ENCODE results near the gene PTGR2.

GRCh38 chr14:73889376-73889775 is 37.7 kb downstream of the PTGR2 start:
- TF ChIP-seq, protein P1, sequence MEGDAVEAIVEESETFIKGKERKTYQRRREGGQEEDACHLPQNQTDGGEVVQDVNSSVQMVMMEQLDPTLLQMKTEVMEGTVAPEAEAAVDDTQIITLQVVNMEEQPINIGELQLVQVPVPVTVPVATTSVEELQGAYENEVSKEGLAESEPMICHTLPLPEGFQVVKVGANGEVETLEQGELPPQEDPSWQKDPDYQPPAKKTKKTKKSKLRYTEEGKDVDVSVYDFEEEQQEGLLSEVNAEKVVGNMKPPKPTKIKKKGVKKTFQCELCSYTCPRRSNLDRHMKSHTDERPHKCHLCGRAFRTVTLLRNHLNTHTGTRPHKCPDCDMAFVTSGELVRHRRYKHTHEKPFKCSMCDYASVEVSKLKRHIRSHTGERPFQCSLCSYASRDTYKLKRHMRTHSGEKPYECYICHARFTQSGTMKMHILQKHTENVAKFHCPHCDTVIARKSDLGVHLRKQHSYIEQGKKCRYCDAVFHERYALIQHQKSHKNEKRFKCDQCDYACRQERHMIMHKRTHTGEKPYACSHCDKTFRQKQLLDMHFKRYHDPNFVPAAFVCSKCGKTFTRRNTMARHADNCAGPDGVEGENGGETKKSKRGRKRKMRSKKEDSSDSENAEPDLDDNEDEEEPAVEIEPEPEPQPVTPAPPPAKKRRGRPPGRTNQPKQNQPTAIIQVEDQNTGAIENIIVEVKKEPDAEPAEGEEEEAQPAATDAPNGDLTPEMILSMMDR (IDR thresholded peaks at IDR 0.05): no peak
- TF ChIP-seq POLR2A (IDR thresholded peaks at IDR 0.05): no peak

Measured in thyroid gland (tissue), 4 donors.